Activated CD8-positive, alpha-beta memory T cell treated with anti-CD3 and anti-CD28 coated beads, Interleukin-2, amount 10 ng/mL, durations not matched to agents 7 days and 5 days (primary cell): ENCODE results near the gene ATP6V1A. TPM values are rescaled to one million over a fixed set of nuclear protein-coding genes. Genes with fewer than 3 reads are reported as not detected.

Experiments
- ATAC-seq: fragments of 150-1000 bp; cut with Tn5 transposase; one replicate; pipeline ENCODE4 v1.10.0; 2021; ENCODE audit warnings: moderate library complexity
- CTCF ChIA-PET: fragments of 350-600 bp; sonication (Branson Sonifier 250); formaldehyde crosslinking; loops from one replicate; lab custom pipeline; 2021; ENCODE audit warnings: antibody characterized with exemption; lab: Charles Lee
- DNase-seq: peaks from one replicate; pipeline ENCODE4 v3.0.0-alpha.2; 2020
- H3K27ac Mint-ChIP-seq: one replicate; pipeline ENCODE4 v1.8.0; 2021; ENCODE audit warnings: mild to moderate bottlenecking, mixed read lengths
- H3K27me3 Mint-ChIP-seq: one replicate; pipeline ENCODE4 v1.8.0; 2021; ENCODE audit warnings: mixed read lengths
- H3K36me3 Mint-ChIP-seq: one replicate; pipeline ENCODE4 v1.8.0; 2021; ENCODE audit warnings: mild to moderate bottlenecking, mixed read lengths
- H3K4me1 Mint-ChIP-seq: one replicate; pipeline ENCODE4 v1.8.0; 2021; ENCODE audit warnings: mixed read lengths
- H3K4me3 Mint-ChIP-seq: one replicate; pipeline ENCODE4 v1.8.0; 2021; ENCODE audit warnings: mild to moderate bottlenecking, moderate library complexity, mixed read lengths
- H3K9me3 Mint-ChIP-seq: one replicate; pipeline ENCODE4 v1.8.0; 2022; ENCODE audit warnings: low read depth, mixed read lengths
- total RNA-seq, 2 experiments: library from RNA; stranded (reverse); gene quantifications; one replicate each; pipeline ENCODE4 v1.2.3, GENCODE V29; 2021

Gene ATP6V1A
- 10 to 100 TPM; 30.0 to 50.3 TPM for total RNA-seq

- H3K4me1 Mint-ChIP-seq: peaks cover 48% of the 10 kb centered on the region
- CTCF ChIA-PET: interaction anchor here (0.7 to 2.7 kb wide), 10 partner anchors 8 to 251 kb away, joined by 3 to 43 read pairs (median 4); partner anchors contain the start of gene USF3
- H3K9me3 Mint-ChIP-seq: no peaks in the 10 kb centered on the region
- peak within 1 kb of the TSS; percentile 92 for H3K4me3 Mint-ChIP-seq
- H3K27ac Mint-ChIP-seq: peak within 1 kb of the TSS; percentile 100
- peaks cover 18% of the 10 kb centered on the region for H3K36me3 Mint-ChIP-seq
- H3K27me3 Mint-ChIP-seq: no peaks in the 10 kb centered on the region
- DNase-seq: peak; percentile 91
- peak; percentile 45 for ATAC-seq
These were observed at the start of gene ATP6V1A for GRCh38 chr3:113746548-113747282. Gene ATP6V1A (plus strand): TSS chr3:113747035. CDS start chr3:113778754, 31,719 bp downstream.

- H3K27me3 Mint-ChIP-seq: no peaks in the 10 kb centered on the region
- H3K36me3 Mint-ChIP-seq: peaks cover 2% of the 10 kb centered on the region
- H3K27ac Mint-ChIP-seq: no peak overlapping the region
- H3K4me3 Mint-ChIP-seq: no peak overlapping the region
- H3K4me1 Mint-ChIP-seq: peaks cover 16% of the 10 kb centered on the region
- no peak for DNase-seq
- CTCF ChIA-PET: interaction anchor here (1.2 to 2.0 kb wide), 2 partner anchors 44 to 47 kb away, joined by 3 to 7 read pairs; no protein-coding TSS in a partner anchor
- ATAC-seq: no peak
- no peaks in the 10 kb centered on the region for H3K9me3 Mint-ChIP-seq
These were observed 49.2 kb upstream of the ATP6V1A start for GRCh38 chr3:113697500-113698090.

- H3K27me3 Mint-ChIP-seq: no peaks in the 10 kb centered on the region
- peak overlapping the region; percentile 35 for H3K27ac Mint-ChIP-seq
- H3K4me3 Mint-ChIP-seq: no peak overlapping the region
- ATAC-seq (no peak), DNase-seq (no peak)
- H3K9me3 Mint-ChIP-seq: no peaks in the 10 kb centered on the region
- CTCF ChIA-PET: interaction anchor here (1.2 to 2.0 kb wide), 5 partner anchors 15 to 121 kb away, joined by 3 to 8 read pairs (median 4); no protein-coding TSS in a partner anchor
- H3K36me3 Mint-ChIP-seq: peaks cover 2% of the 10 kb centered on the region
- H3K4me1 Mint-ChIP-seq: peaks cover 16% of the 10 kb centered on the region
These were observed 48.6 kb upstream of the ATP6V1A start for GRCh38 chr3:113698213-113698742.

GRCh38 chr3:113698956-113699355 is 47.9 kb upstream of the ATP6V1A start:
- Mint-ChIP-seq H3K36me3 (no peaks in the 10 kb centered on the region), H3K9me3 (no peaks in the 10 kb centered on the region), H3K27ac (peak overlapping the region; percentile 59), H3K4me3 (peak overlapping the region; percentile 41), H3K27me3 (no peaks in the 10 kb centered on the region), H3K4me1 (peaks cover 14% of the 10 kb centered on the region)
- DNase-seq: no peak
- CTCF ChIA-PET: interaction anchor here (1.2 to 2.0 kb wide), 5 partner anchors 14 to 122 kb away, joined by 3 to 8 read pairs (median 4); no protein-coding TSS in a partner anchor
- no peak for ATAC-seq

GRCh38 chr3:113707835-113708234 is 39.0 kb upstream of the ATP6V1A start:
- Mint-ChIP-seq H3K36me3 (no peaks in the 10 kb centered on the region), H3K27me3 (peaks cover 44% of the 10 kb centered on the region), H3K4me3 (no peak overlapping the region), H3K27ac (no peak overlapping the region), H3K9me3 (no peaks in the 10 kb centered on the region), H3K4me1 (peaks cover 6% of the 10 kb centered on the region)
- DNase-seq: no peak
- no peak for ATAC-seq
- CTCF ChIA-PET: interaction anchor here (1.4 kb wide), 1 partner anchor 29 kb away, joined by 3 read pairs; no protein-coding TSS in a partner anchor

- Mint-ChIP-seq H3K27ac (no peak overlapping the region), H3K4me1 (peaks cover 12% of the 10 kb centered on the region), H3K9me3 (no peaks in the 10 kb centered on the region), H3K36me3 (peaks cover 8% of the 10 kb centered on the region), H3K4me3 (no peak overlapping the region), H3K27me3 (peaks cover 33% of the 10 kb centered on the region)
- CTCF ChIA-PET: interaction anchor here (0.6 to 1.4 kb wide), 5 partner anchors 9 to 19 kb away, joined by 3 to 8 read pairs (median 3); no protein-coding TSS in a partner anchor
- no peak for DNase-seq
- peak; percentile 45 for ATAC-seq
These were observed 34.7 kb upstream of the ATP6V1A start for GRCh38 chr3:113712129-113712528.

GRCh38 chr3:113714702-113715101 is 32.1 kb upstream of the ATP6V1A start:
- ATAC-seq (no peak), DNase-seq (no peak)
- no peak overlapping the region for H3K27ac Mint-ChIP-seq
- no peak overlapping the region for H3K4me3 Mint-ChIP-seq
- H3K9me3 Mint-ChIP-seq: no peaks in the 10 kb centered on the region
- peaks cover 12% of the 10 kb centered on the region for H3K4me1 Mint-ChIP-seq
- peaks cover 17% of the 10 kb centered on the region for H3K27me3 Mint-ChIP-seq
- peaks cover 15% of the 10 kb centered on the region for H3K36me3 Mint-ChIP-seq
- CTCF ChIA-PET: interaction anchor here (1.0 to 1.3 kb wide), 3 partner anchors 15 to 173 kb away, joined by 3 to 4 read pairs (median 4); no protein-coding TSS in a partner anchor

GRCh38 chr3:113717308-113717707 is 29.5 kb upstream of the ATP6V1A start:
- H3K4me3 Mint-ChIP-seq: no peak overlapping the region
- DNase-seq (no peak), ATAC-seq (no peak)
- CTCF ChIA-PET: interaction anchor here (0.8 to 1.3 kb wide), 2 partner anchors 10 to 28 kb away, joined by 3 to 5 read pairs; no protein-coding TSS in a partner anchor
- H3K36me3 Mint-ChIP-seq: peaks cover 38% of the 10 kb centered on the region
- peaks cover 20% of the 10 kb centered on the region for H3K4me1 Mint-ChIP-seq
- no peaks in the 10 kb centered on the region for H3K9me3 Mint-ChIP-seq
- no peak overlapping the region for H3K27ac Mint-ChIP-seq
- peaks cover 3% of the 10 kb centered on the region for H3K27me3 Mint-ChIP-seq

- CTCF ChIA-PET: interaction anchor here (1.2 to 2.6 kb wide), 3 partner anchors 18 to 27 kb away, joined by 3 to 7 read pairs (median 5); no protein-coding TSS in a partner anchor
- peaks cover 42% of the 10 kb centered on the region for H3K36me3 Mint-ChIP-seq
- H3K4me3 Mint-ChIP-seq: no peak overlapping the region
- no peaks in the 10 kb centered on the region for H3K9me3 Mint-ChIP-seq
- no peaks in the 10 kb centered on the region for H3K27me3 Mint-ChIP-seq
- H3K4me1 Mint-ChIP-seq: peaks cover 18% of the 10 kb centered on the region
- ATAC-seq (no peak), DNase-seq (no peak)
- H3K27ac Mint-ChIP-seq: no peak overlapping the region
These were observed 29.0 kb upstream of the ATP6V1A start for GRCh38 chr3:113717818-113718217.

- Mint-ChIP-seq H3K36me3 (peaks cover 45% of the 10 kb centered on the region), H3K4me3 (no peak overlapping the region), H3K27ac (no peak overlapping the region), H3K9me3 (no peaks in the 10 kb centered on the region), H3K27me3 (no peaks in the 10 kb centered on the region), H3K4me1 (peaks cover 16% of the 10 kb centered on the region)
- CTCF ChIA-PET: interaction anchor here (0.7 to 2.6 kb wide), 3 partner anchors 15 to 26 kb away, joined by 3 to 7 read pairs (median 3); no protein-coding TSS in a partner anchor
- no peak for DNase-seq
- ATAC-seq: no peak
These were observed 27.5 kb upstream of the ATP6V1A start for GRCh38 chr3:113719294-113719693.

- CTCF ChIA-PET: interaction anchor here (0.8 to 2.6 kb wide), 2 partner anchors 17 to 25 kb away, joined by 3 to 7 read pairs; no protein-coding TSS in a partner anchor
- Mint-ChIP-seq H3K36me3 (peaks cover 46% of the 10 kb centered on the region), H3K27ac (no peak overlapping the region), H3K4me1 (peaks cover 14% of the 10 kb centered on the region), H3K27me3 (no peaks in the 10 kb centered on the region), H3K4me3 (no peak overlapping the region), H3K9me3 (no peaks in the 10 kb centered on the region)
- DNase-seq (no peak), ATAC-seq (no peak)
These were observed 27.1 kb upstream of the ATP6V1A start for GRCh38 chr3:113719758-113720157.

- Mint-ChIP-seq H3K4me1 (peaks cover 14% of the 10 kb centered on the region), H3K9me3 (no peaks in the 10 kb centered on the region), H3K27ac (peak overlapping the region; percentile 47), H3K36me3 (peaks cover 42% of the 10 kb centered on the region), H3K4me3 (no peak overlapping the region), H3K27me3 (no peaks in the 10 kb centered on the region)
- CTCF ChIA-PET: interaction anchor here (1.0 to 1.5 kb wide), 3 partner anchors 9 to 123 kb away, joined by 3 to 5 read pairs (median 3); no protein-coding TSS in a partner anchor
- DNase-seq: no peak
- no peak for ATAC-seq
These were observed 25.2 kb upstream of the ATP6V1A start for GRCh38 chr3:113721636-113722035.

- no peak for ATAC-seq
- Mint-ChIP-seq H3K4me1 (peaks cover 16% of the 10 kb centered on the region), H3K27me3 (no peaks in the 10 kb centered on the region), H3K4me3 (no peak overlapping the region), H3K36me3 (peaks cover 12% of the 10 kb centered on the region), H3K9me3 (no peaks in the 10 kb centered on the region), H3K27ac (no peak overlapping the region)
- CTCF ChIA-PET: interaction anchor here (0.6 kb wide), 1 partner anchor 110 kb away, joined by 3 read pairs; the partner anchor contains the start of gene GRAMD1C
- DNase-seq: no peak
These were observed 18.2 kb upstream of the ATP6V1A start for GRCh38 chr3:113728661-113729060.
